ENCODE data around the gene FBXO9. TPM values are rescaled to one million over a fixed set of nuclear protein-coding genes. Genes with fewer than 3 reads are reported as not detected.

FBXO9 gene
- total RNA-seq, 2 experiments from 2014 or later: 40.8 to 41.6 TPM

DNA sequence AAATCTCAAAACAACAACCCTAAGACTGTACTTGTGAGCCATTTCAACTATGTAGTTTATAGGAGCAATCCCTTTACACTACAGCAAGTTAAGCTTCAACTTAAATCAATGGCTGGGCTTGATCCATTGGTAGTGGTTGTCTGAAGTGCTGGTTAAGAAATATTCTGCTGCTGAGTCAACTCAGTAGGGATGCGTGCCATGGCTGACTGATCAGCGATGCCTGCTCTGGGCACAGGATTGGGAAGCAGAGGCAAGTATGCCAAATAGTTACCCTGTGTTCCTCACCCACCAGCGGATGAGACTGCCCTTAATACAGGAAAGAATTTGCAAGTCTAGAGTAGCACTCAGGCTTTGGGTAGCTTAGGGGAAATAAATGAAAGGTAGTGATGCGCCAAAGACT, 41.9 kb downstream of the FBXO9 start:
- H3K27me3 Mint-ChIP-seq: no peaks in the 10 kb centered on the region
- H3K36me3 Mint-ChIP-seq (ENCODE audit: low read depth): no peaks in the 10 kb centered on the region
- no peak overlapping the region for H3K4me3 Mint-ChIP-seq
- CTCF ChIA-PET: interaction anchor here (1.5 kb wide), 2 partner anchors 45 to 187 kb away, joined by 3 to 5 read pairs; no protein-coding TSS in a partner anchor
- H3K9me3 Mint-ChIP-seq: no peaks in the 10 kb centered on the region
- ATAC-seq (no peak), DNase-seq (no peak)
- TF ChIP-seq, protein P1, sequence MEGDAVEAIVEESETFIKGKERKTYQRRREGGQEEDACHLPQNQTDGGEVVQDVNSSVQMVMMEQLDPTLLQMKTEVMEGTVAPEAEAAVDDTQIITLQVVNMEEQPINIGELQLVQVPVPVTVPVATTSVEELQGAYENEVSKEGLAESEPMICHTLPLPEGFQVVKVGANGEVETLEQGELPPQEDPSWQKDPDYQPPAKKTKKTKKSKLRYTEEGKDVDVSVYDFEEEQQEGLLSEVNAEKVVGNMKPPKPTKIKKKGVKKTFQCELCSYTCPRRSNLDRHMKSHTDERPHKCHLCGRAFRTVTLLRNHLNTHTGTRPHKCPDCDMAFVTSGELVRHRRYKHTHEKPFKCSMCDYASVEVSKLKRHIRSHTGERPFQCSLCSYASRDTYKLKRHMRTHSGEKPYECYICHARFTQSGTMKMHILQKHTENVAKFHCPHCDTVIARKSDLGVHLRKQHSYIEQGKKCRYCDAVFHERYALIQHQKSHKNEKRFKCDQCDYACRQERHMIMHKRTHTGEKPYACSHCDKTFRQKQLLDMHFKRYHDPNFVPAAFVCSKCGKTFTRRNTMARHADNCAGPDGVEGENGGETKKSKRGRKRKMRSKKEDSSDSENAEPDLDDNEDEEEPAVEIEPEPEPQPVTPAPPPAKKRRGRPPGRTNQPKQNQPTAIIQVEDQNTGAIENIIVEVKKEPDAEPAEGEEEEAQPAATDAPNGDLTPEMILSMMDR (IDR thresholded peaks at IDR 0.05): no peak
- no peaks in the 10 kb centered on the region for H3K4me1 Mint-ChIP-seq (ENCODE audit: low read depth)
- POLR2A ChIA-PET: interaction anchor here (0.6 kb wide), 1 partner anchor 404 kb away, joined by 3 read pairs; no protein-coding TSS in a partner anchor
- intact Hi-C loops (cut with micrococcal nuclease): no loop called here
- no peak overlapping the region for H3K27ac Mint-ChIP-seq

DNA sequence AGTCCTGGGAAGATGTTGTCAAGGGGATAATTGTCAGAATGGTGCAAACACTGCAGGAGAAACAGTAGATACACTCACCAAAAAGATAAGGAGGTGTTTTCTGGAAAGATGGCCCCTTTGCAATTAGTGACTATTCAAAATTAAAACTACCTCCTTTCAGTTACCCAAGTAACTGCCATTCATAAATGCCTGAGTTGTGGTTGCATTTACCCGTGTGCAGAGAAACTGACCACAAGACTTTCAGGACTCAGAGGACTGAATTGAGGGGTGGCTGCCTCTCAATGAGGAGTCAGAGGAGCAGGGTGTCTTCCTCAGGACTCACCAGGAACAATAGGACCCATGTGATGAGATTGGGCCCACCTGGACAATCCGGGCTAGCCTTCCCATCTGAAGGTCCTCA, 44.4 kb downstream of the FBXO9 start:
- no peak overlapping the region for H3K4me3 Mint-ChIP-seq
- intact Hi-C loops (cut with micrococcal nuclease): no loop called here
- ATAC-seq (no peak), DNase-seq (no peak)
- POLR2A ChIA-PET: no interaction called here
- H3K27ac Mint-ChIP-seq: no peak overlapping the region
- H3K9me3 Mint-ChIP-seq: peaks cover under 1% of the 10 kb centered on the region
- TF ChIP-seq, protein P1 (IDR thresholded peaks at IDR 0.05): no peak
- no peaks in the 10 kb centered on the region for H3K27me3 Mint-ChIP-seq
- peaks cover 7% of the 10 kb centered on the region for H3K4me1 Mint-ChIP-seq (ENCODE audit: low read depth)
- H3K36me3 Mint-ChIP-seq (ENCODE audit: low read depth): no peaks in the 10 kb centered on the region
- CTCF ChIA-PET: no interaction called here

DNA sequence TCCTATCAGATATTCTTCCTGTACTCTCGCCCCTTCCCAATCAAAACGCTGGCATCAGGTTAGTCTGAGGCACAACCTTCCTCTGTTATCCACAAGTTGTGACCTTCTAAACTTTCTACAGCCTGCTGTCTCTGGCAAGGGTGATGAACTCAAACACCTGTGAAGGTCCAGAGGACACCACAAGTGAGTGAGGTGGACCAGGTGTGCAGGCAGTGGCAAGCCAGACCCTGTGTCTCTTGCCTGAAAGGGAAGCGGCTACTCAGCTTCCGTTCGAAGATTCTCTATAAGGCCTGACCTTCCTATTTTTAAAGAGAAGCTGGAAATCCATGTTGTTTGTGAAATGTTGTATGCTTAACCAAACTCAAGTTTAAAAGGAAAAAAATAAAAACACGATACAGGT, 46.7 kb downstream of the FBXO9 start:
- DNase-seq (no peak), ATAC-seq (no peak)
- H3K36me3 Mint-ChIP-seq (ENCODE audit: low read depth): no peaks in the 10 kb centered on the region
- ChIA-PET CTCF (interaction anchor here (1.1 to 1.4 kb wide), 3 partner anchors 59 to 381 kb away, joined by 3 to 5 read pairs (median 4); no protein-coding TSS in a partner anchor), POLR2A (no interaction called here)
- H3K9me3 Mint-ChIP-seq: peaks cover 7% of the 10 kb centered on the region
- H3K4me3 Mint-ChIP-seq: no peak overlapping the region
- no peak overlapping the region for H3K27ac Mint-ChIP-seq
- H3K27me3 Mint-ChIP-seq: no peaks in the 10 kb centered on the region
- intact Hi-C loops (cut with micrococcal nuclease): no loop called here
- peaks cover 7% of the 10 kb centered on the region for H3K4me1 Mint-ChIP-seq (ENCODE audit: low read depth)
- TF ChIP-seq, protein P1 (IDR thresholded peaks at IDR 0.05): no peak

DNA sequence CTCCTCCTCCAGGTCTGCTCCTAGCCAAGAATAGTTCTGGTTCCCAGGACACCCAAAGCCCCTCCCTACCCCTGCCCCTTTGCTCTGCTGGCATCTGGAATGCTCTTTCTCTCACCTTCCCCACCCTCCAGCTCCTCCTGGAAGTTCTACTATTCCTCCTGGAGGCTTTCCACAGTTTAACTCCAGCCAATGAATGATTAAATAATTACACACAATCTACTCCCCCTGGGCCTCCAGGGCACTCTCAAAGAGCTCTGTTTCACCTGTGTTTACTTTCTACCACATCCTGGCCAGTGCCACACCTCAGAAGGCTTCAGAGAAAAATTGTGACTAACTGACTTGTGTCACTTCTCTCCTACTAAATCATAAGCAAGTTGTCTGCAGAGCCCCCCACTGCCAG, 47.2 kb downstream of the FBXO9 start:
- TF ChIP-seq, protein P1 (IDR thresholded peaks at IDR 0.05): no peak
- DNase-seq (peak; percentile 30), ATAC-seq (peak; percentile 45)
- ChIA-PET CTCF (interaction anchor here (1.1 to 1.4 kb wide), 3 partner anchors 58 to 381 kb away, joined by 3 to 5 read pairs (median 4); no protein-coding TSS in a partner anchor), POLR2A (no interaction called here)
- intact Hi-C loops (cut with micrococcal nuclease): no loop called here
- H3K4me3 Mint-ChIP-seq: no peak overlapping the region
- no peaks in the 10 kb centered on the region for H3K36me3 Mint-ChIP-seq (ENCODE audit: low read depth)
- H3K27me3 Mint-ChIP-seq: no peaks in the 10 kb centered on the region
- H3K9me3 Mint-ChIP-seq: peaks cover 7% of the 10 kb centered on the region
- H3K4me1 Mint-ChIP-seq (ENCODE audit: low read depth): peaks cover 7% of the 10 kb centered on the region
- no peak overlapping the region for H3K27ac Mint-ChIP-seq

DNA sequence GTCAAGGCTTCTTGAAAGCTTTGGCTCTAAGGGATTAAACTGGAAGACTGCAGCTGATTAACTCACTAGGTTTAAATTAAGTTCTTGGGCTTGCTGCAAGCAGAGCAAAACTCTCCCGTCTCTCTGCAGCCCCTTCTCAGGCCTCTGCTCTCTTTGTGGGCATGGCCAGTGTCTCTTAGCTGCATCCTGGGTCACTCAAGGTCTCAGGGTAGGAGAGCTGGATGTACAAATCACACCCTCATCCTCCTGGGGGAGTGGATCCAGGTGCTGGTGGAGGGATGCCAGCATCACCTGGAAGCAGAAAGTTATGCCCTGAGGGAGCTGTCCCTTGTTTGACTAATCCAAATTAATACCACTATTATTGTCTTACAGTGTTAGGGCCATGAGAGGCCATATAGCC, 47.7 kb downstream of the FBXO9 start:
- CTCF ChIA-PET: no interaction called here

More for the DNA sequence above, 47.7 kb downstream of the FBXO9 start:
- POLR2A ChIA-PET: no interaction called here
- Mint-ChIP-seq H3K36me3 (ENCODE audit: low read depth) (no peaks in the 10 kb centered on the region), H3K27me3 (no peaks in the 10 kb centered on the region), H3K4me1 (ENCODE audit: low read depth) (peaks cover 7% of the 10 kb centered on the region), H3K9me3 (peaks cover 7% of the 10 kb centered on the region), H3K4me3 (no peak overlapping the region), H3K27ac (no peak overlapping the region)
- TF ChIP-seq, protein P1 (IDR thresholded peaks at IDR 0.05): no peak
- intact Hi-C loops (cut with micrococcal nuclease): no loop called here
- DNase-seq (no peak), ATAC-seq (no peak)

All from activated CD8-positive, alpha-beta T cell treated with anti-CD3 and anti-CD28 coated beads for 36 hours (primary cell).